Osteocyte (in vitro differentiated cells): ENCODE measurements around the gene CCDC146. TPM values are rescaled to one million over a fixed set of nuclear protein-coding genes. Genes with fewer than 3 reads are reported as not detected.

Experiments
- DNase-seq: peaks from one replicate; pipeline ENCODE4 v3.0.0; 2021; ENCODE audit warnings: mixed read lengths; ENCODE audit not compliant: unreplicated experiment; ENCODE audit errors: extremely low spot score
- H3K27ac Mint-ChIP-seq: one replicate; pipeline ENCODE4 v1.8.0; 2021; ENCODE audit warnings: mild to moderate bottlenecking, mixed read lengths; ENCODE audit not compliant: unreplicated experiment
- H3K27me3 Mint-ChIP-seq: one replicate; pipeline ENCODE4 v1.8.0; 2021; ENCODE audit warnings: mixed read lengths; ENCODE audit not compliant: unreplicated experiment
- H3K36me3 Mint-ChIP-seq: one replicate; pipeline ENCODE4 v1.8.0; 2021; ENCODE audit warnings: mixed read lengths; ENCODE audit not compliant: unreplicated experiment
- H3K4me1 Mint-ChIP-seq: one replicate; pipeline ENCODE4 v1.8.0; 2021; ENCODE audit warnings: mixed read lengths; ENCODE audit not compliant: unreplicated experiment
- H3K4me3 Mint-ChIP-seq: one replicate; pipeline ENCODE4 v1.8.0; 2021; ENCODE audit warnings: mild to moderate bottlenecking, moderate library complexity, mixed read lengths; ENCODE audit not compliant: unreplicated experiment
- H3K9me3 Mint-ChIP-seq: one replicate; pipeline ENCODE4 v1.8.0; 2021; ENCODE audit warnings: mixed read lengths; ENCODE audit not compliant: unreplicated experiment
- total RNA-seq: library from RNA; stranded (reverse); gene quantifications from 2 replicates; pipeline ENCODE4 v1.2.1, GENCODE V29; 2021
- TF ChIP-seq, protein P1 (sequence below): fragments of 200-600 bp; sonication (generic); IDR thresholded peaks from 2 replicates; pipeline ENCODE4 v1.5.0; 2021; ENCODE audit warnings: antibody characterized with exemption, mild to moderate bottlenecking, moderate library complexity

CCDC146 gene
- total RNA-seq, 1 donor from 2014 or later, result 5.1 TPM

DNA sequence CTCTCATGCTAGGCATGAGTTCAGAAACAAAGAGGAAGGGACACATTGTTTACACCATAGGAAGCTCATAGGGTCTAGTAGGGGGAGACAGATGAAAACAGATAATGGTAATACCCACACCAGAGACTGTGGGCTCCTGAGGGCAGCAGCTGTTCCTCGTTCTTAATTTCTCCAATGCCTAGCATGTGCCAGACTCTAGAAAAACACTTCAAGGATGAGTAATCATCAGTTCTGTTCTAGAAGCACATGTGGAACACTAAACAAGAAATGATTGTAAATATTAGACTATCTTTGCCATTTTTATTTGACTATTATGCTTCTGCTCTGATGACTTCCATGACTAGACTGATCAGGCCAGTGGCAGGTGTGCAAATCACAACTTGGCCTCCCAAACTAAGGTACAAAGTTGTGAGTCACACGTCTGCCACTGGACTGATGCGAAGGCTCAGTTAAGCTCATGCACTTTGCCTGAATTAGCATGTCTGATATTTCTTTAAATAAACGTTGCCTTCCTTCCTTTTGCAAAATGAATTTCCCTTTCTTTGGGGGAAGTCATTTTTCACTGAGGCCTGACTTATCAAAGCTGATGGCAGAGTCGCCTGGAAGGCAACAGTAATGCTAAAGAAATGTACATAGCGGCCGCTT, 166.4 kb downstream of the CCDC146 start:
- H3K27ac Mint-ChIP-seq, result no peak overlapping the region
- H3K36me3 Mint-ChIP-seq, result peaks cover 5% of the 10 kb centered on the region
- DNase-seq, result no peak
- TF ChIP-seq, protein P1, sequence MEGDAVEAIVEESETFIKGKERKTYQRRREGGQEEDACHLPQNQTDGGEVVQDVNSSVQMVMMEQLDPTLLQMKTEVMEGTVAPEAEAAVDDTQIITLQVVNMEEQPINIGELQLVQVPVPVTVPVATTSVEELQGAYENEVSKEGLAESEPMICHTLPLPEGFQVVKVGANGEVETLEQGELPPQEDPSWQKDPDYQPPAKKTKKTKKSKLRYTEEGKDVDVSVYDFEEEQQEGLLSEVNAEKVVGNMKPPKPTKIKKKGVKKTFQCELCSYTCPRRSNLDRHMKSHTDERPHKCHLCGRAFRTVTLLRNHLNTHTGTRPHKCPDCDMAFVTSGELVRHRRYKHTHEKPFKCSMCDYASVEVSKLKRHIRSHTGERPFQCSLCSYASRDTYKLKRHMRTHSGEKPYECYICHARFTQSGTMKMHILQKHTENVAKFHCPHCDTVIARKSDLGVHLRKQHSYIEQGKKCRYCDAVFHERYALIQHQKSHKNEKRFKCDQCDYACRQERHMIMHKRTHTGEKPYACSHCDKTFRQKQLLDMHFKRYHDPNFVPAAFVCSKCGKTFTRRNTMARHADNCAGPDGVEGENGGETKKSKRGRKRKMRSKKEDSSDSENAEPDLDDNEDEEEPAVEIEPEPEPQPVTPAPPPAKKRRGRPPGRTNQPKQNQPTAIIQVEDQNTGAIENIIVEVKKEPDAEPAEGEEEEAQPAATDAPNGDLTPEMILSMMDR, result no peak
- H3K4me1 Mint-ChIP-seq, result peaks cover 2% of the 10 kb centered on the region
- no peak overlapping the region for H3K4me3 Mint-ChIP-seq
- H3K9me3 Mint-ChIP-seq, result peaks cover 3% of the 10 kb centered on the region
- no peaks in the 10 kb centered on the region for H3K27me3 Mint-ChIP-seq

DNA sequence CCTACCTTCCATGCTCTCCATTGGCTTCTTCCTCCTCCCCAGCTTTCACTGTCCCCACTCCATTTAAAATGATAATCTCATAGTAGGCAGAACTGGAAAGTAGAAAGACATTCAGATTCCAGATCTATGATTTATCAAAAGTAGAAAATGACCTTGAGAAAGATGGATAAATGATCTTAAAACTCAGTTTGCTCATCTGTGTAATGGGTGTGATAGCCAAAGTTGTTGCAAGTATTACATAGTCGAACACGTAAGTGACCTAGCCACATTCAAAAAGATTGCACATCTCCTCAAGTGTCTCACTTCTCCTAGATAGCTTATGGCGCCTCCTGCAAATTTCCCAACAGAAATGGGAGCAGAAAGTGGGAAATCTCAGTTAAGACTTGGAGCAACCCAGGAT, 167.0 kb downstream of the CCDC146 start:
- Mint-ChIP-seq H3K9me3 (peaks cover 3% of the 10 kb centered on the region), H3K4me1 (peaks cover 2% of the 10 kb centered on the region), H3K27ac (no peak overlapping the region), H3K36me3 (peaks cover 5% of the 10 kb centered on the region), H3K4me3 (no peak overlapping the region), H3K27me3 (no peaks in the 10 kb centered on the region)
- no peak for DNase-seq
- TF ChIP-seq, protein P1, result no peak

DNA sequence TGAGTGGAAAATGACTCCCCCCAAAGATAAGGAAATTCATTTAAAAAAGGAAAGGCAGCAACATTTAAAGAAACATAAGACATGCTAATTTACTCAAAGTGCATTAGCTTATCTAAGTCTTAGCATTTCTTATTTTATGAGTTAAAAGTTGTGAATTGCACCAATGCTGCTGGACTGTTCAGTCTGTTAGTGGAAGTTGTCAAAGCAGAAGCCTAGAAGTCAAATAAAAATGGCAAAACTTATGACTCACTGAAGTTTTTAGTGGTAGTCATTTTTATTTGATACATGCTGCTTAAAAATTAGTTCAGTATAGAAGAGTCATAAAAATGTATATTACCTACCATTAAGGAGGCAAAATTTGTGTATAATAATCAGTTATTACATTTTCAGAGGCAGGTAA, 168.0 kb downstream of the CCDC146 start:
- Mint-ChIP-seq H3K36me3 (peaks cover 5% of the 10 kb centered on the region), H3K27me3 (no peaks in the 10 kb centered on the region), H3K4me3 (no peak overlapping the region), H3K9me3 (peaks cover 3% of the 10 kb centered on the region), H3K4me1 (no peaks in the 10 kb centered on the region), H3K27ac (no peak overlapping the region)
- TF ChIP-seq, protein P1, result no peak
- no peak for DNase-seq

DNA sequence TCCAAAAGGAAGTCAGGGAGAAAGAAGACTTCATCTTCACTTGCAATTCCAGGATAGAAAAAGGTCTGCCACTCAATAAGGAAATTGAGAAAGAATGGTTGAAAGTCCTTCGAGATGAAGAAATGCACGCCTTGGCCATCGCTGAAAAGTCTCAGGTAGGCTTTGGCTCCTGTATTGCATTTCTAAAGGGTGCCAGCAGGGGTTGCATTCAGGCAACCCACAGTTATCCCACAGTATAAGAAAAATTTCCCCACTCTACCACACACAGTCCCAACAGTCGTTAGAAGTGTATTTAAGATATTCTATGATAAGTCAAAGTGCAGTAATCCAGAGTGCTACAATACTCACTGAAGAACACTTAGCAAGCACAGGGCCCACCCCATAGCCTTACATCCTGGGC, 170.6 kb downstream of the CCDC146 start:
- Mint-ChIP-seq H3K9me3 (peaks cover 10% of the 10 kb centered on the region), H3K36me3 (peaks cover 8% of the 10 kb centered on the region), H3K4me1 (no peaks in the 10 kb centered on the region), H3K27ac (no peak overlapping the region), H3K4me3 (no peak overlapping the region), H3K27me3 (no peaks in the 10 kb centered on the region)
- no peak for DNase-seq
- TF ChIP-seq, protein P1, result no peak

DNA sequence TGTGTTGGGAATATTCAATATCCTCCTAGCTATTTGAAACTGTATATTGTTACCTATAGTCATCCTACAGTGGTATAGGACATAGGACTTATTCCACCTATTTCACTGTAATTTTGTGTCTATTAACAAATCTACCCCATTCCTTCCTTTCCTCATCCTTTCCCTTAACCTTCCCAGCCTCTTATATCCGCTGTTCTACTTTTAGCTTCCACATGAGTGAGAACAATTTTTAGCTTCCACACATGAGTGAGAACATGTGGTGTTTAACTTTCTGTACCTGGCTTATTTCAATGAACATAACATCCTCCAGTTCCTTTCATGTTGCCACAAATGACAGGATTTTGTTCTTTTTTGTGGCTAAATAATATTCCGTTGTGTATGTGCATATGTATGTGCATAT, 173.1 kb downstream of the CCDC146 start:
- no peak overlapping the region for H3K27ac Mint-ChIP-seq
- H3K4me3 Mint-ChIP-seq, result no peak overlapping the region
- H3K4me1 Mint-ChIP-seq, result no peaks in the 10 kb centered on the region
- no peak for DNase-seq
- peaks cover 7% of the 10 kb centered on the region for H3K36me3 Mint-ChIP-seq
- H3K9me3 Mint-ChIP-seq, result peaks cover 10% of the 10 kb centered on the region
- TF ChIP-seq, protein P1, result no peak
- no peaks in the 10 kb centered on the region for H3K27me3 Mint-ChIP-seq
